MM.1S (cell line): ENCODE results near the gene LMBR1.
"Not testable (repeated sequence)": the region's sequence is repeated elsewhere in the genome, so short reads cannot be mapped to it uniquely, and the experiment has no call there.

ENCODE experiments used
- DNase-seq: peaks from one replicate; pipeline ENCODE4 v3.0.0-alpha.2; 2015
- H2AFZ ChIP-seq: fragments of 300-600 bp; sonication (generic); 2 replicates; pipeline ENCODE4 v1.6.0; 2016; ENCODE audit warnings: antibody characterized with exemption, low read length
- H3F3A ChIP-seq: fragments of 300-600 bp; sonication (generic); 2 replicates; pipeline ENCODE4 v1.6.1; 2016; ENCODE audit warnings: mild to moderate bottlenecking, antibody characterized with exemption, low read length, moderate library complexity, mixed read lengths; ENCODE audit not compliant: insufficient read depth
- H3K27ac ChIP-seq: fragments of 300-600 bp; sonication (generic); 2 replicates; pipeline ENCODE4 v1.5.1; 2016; ENCODE audit warnings: mild to moderate bottlenecking, low read length
- H3K27me3 ChIP-seq: fragments of 300-600 bp; sonication (generic); replicated peaks from 2 replicates; pipeline ENCODE4 v1.6.0; 2016; ENCODE audit warnings: low read length; ENCODE audit not compliant: insufficient read depth
- H3K36me3 ChIP-seq: fragments of 300-600 bp; sonication (generic); replicated peaks from 2 replicates; pipeline ENCODE4 v1.6.1; 2016; ENCODE audit warnings: mild to moderate bottlenecking, low read length, mixed read lengths; ENCODE audit not compliant: insufficient read depth
- H3K4me1 ChIP-seq: fragments of 300-600 bp; sonication (generic); 2 replicates; pipeline ENCODE4 v1.6.1; 2016; ENCODE audit warnings: low read length, mixed read lengths
- H3K4me2 ChIP-seq: fragments of 300-600 bp; sonication (generic); 2 replicates; pipeline ENCODE4 v1.6.0; 2016; ENCODE audit warnings: low read depth, low read length
- H3K4me3 ChIP-seq: fragments of 300-600 bp; sonication (generic); 2 replicates; pipeline ENCODE4 v1.5.1; 2016; ENCODE audit warnings: low read length, mixed read lengths
- H3K79me2 ChIP-seq: fragments of 300-600 bp; sonication (generic); 2 replicates; pipeline ENCODE4 v1.6.1; 2016; ENCODE audit warnings: mixed run types, low read length, mixed read lengths
- H3K9ac ChIP-seq: fragments of 300-600 bp; sonication (generic); 2 replicates; pipeline ENCODE4 v1.6.1; 2016; ENCODE audit warnings: low read length, mixed read lengths
- H3K9me2 ChIP-seq: fragments of 300-600 bp; sonication (generic); replicated peaks from 2 replicates; pipeline ENCODE4 v1.6.1; 2016; ENCODE audit warnings: mild to moderate bottlenecking, low read length, mixed read lengths; ENCODE audit not compliant: insufficient read depth
- H3K9me3 ChIP-seq: fragments of 300-600 bp; sonication (generic); replicated peaks from 2 replicates; pipeline ENCODE4 v1.6.1; 2016; ENCODE audit warnings: mild to moderate bottlenecking, low read length, mixed read lengths; ENCODE audit not compliant: insufficient read depth
- H4K20me1 ChIP-seq: fragments of 300-600 bp; sonication (generic); 2 replicates; pipeline ENCODE4 v1.6.1; 2016; ENCODE audit warnings: mild to moderate bottlenecking, low read length, moderate library complexity, mixed read lengths; ENCODE audit not compliant: insufficient read depth
- EZH2 ChIP-seq: fragments of 300-600 bp; sonication (generic); optimal IDR thresholded peaks from 2 replicates; pipeline ENCODE3; 2017; ENCODE audit warnings: low read depth, mild to moderate bottlenecking, antibody characterized with exemption, low read length, mixed read lengths
- EZH2phosphoT487 ChIP-seq: fragments of 300-600 bp; sonication (generic); IDR thresholded peaks from 2 replicates; pipeline ENCODE4 v1.6.1; 2018; ENCODE audit warnings: antibody characterized with exemption, low read length
- TF ChIP-seq, protein P1 (sequence below): fragments of 300-600 bp; sonication (generic); IDR thresholded peaks from 2 replicates; pipeline ENCODE4 v1.5.1; 2016; ENCODE audit warnings: antibody characterized with exemption, low read length, mixed read lengths

The LMBR1 gene

GRCh38 chr7:156811706-156812105 lies 81.3 kb downstream of the LMBR1 start:
- no peak overlapping the region for H3K9ac ChIP-seq
- H3K4me2 ChIP-seq = no peak overlapping the region
- H3K36me3 ChIP-seq = no peaks in the 10 kb centered on the region; the same call in 1 of the 2 replicates
- TF ChIP-seq, protein P1, sequence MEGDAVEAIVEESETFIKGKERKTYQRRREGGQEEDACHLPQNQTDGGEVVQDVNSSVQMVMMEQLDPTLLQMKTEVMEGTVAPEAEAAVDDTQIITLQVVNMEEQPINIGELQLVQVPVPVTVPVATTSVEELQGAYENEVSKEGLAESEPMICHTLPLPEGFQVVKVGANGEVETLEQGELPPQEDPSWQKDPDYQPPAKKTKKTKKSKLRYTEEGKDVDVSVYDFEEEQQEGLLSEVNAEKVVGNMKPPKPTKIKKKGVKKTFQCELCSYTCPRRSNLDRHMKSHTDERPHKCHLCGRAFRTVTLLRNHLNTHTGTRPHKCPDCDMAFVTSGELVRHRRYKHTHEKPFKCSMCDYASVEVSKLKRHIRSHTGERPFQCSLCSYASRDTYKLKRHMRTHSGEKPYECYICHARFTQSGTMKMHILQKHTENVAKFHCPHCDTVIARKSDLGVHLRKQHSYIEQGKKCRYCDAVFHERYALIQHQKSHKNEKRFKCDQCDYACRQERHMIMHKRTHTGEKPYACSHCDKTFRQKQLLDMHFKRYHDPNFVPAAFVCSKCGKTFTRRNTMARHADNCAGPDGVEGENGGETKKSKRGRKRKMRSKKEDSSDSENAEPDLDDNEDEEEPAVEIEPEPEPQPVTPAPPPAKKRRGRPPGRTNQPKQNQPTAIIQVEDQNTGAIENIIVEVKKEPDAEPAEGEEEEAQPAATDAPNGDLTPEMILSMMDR = no peak
- TF ChIP-seq EZH2phosphoT487 (no peak), EZH2 (no peak)
- no peaks in the 10 kb centered on the region for H3K79me2 ChIP-seq
- H3K4me1 ChIP-seq = no peaks in the 10 kb centered on the region
- H3K27me3 ChIP-seq = no peaks in the 10 kb centered on the region
- DNase-seq = no peak
- H3K27ac ChIP-seq = no peak overlapping the region
- no peak overlapping the region for H3K4me3 ChIP-seq
- H4K20me1 ChIP-seq = no peaks in the 10 kb centered on the region
- no peaks in the 10 kb centered on the region for H3K9me3 ChIP-seq
- H3K9me2 ChIP-seq = no peaks in the 10 kb centered on the region
- H3F3A ChIP-seq = no peaks in the 10 kb centered on the region
- H2AFZ ChIP-seq = no peak overlapping the region

- not testable (repeated sequence) for H3K4me1 ChIP-seq, H3K4me3 ChIP-seq, H3K9me3 ChIP-seq, H3K27ac ChIP-seq, H3K36me3 ChIP-seq, H3K9ac ChIP-seq, H3K27me3 ChIP-seq, DNase-seq, H3K9me2 ChIP-seq, H3K4me2 ChIP-seq, H4K20me1 ChIP-seq, H2AFZ ChIP-seq, H3K79me2 ChIP-seq, H3F3A ChIP-seq
These were observed 89.3 kb downstream of the LMBR1 start for GRCh38 chr7:156803656-156804055.

GRCh38 chr7:156802214-156802613 lies 90.8 kb downstream of the LMBR1 start:
- DNase-seq = no peak
- TF ChIP-seq EZH2phosphoT487 (no peak), EZH2 (no peak)
- TF ChIP-seq, protein P1 = no peak
- Histone ChIP-seq H3K4me1 (no peaks in the 10 kb centered on the region), H3K27me3 (no peaks in the 10 kb centered on the region), H3K9me2 (no peaks in the 10 kb centered on the region), H3K4me2 (no peak overlapping the region), H4K20me1 (no peaks in the 10 kb centered on the region), H3K9me3 (no peaks in the 10 kb centered on the region), H3K79me2 (no peaks in the 10 kb centered on the region), H3F3A (no peaks in the 10 kb centered on the region), H2AFZ (no peak overlapping the region), H3K4me3 (no peak overlapping the region), H3K9ac (no peak overlapping the region), H3K36me3 (no peaks in the 10 kb centered on the region), H3K27ac (no peak overlapping the region)

GRCh38 chr7:156795415-156795814 lies 97.6 kb downstream of the LMBR1 start:
- Histone ChIP-seq H3K9me2 (no peaks in the 10 kb centered on the region), H3K27ac (no peak overlapping the region)

More at GRCh38 chr7:156795415-156795814, 97.6 kb downstream of the LMBR1 start:
- Histone ChIP-seq H3K9ac (no peak overlapping the region), H3K4me2 (no peak overlapping the region), H3K4me3 (no peak overlapping the region), H3K79me2 (no peaks in the 10 kb centered on the region), H3K36me3 (no peaks in the 10 kb centered on the region), H3K27me3 (no peaks in the 10 kb centered on the region), H2AFZ (no peak overlapping the region), H3K4me1 (no peaks in the 10 kb centered on the region), H3F3A (no peaks in the 10 kb centered on the region), H4K20me1 (no peaks in the 10 kb centered on the region), H3K9me3 (no peaks in the 10 kb centered on the region)
- TF ChIP-seq, protein P1 = no peak
- TF ChIP-seq EZH2 (no peak), EZH2phosphoT487 (no peak)
- no peak for DNase-seq
